ENCODE measurements around the gene BCAS3. TPM values are rescaled to one million over a fixed set of nuclear protein-coding genes. Genes with fewer than 3 reads are reported as not detected.
A peak's percentile ranks its signal among the peaks of the same experiment; 100 is the strongest.

BCAS3 gene
- total RNA-seq, 3 donors from 2014 or later = 21.6 to 33.4 (median 32.1) TPM

- no peak for TF ChIP-seq CTCF (IDR thresholded peaks at IDR 0.05)
- no peak for DNase-seq
- no peaks in the 10 kb centered on the region for H3K4me1 ChIP-seq (ENCODE audit: low read depth)
- H3K4me3 ChIP-seq = no peak overlapping the region
- no peak for ATAC-seq
- intact Hi-C loops (cut with DNase I, micrococcal nuclease) = no loop called here
- no peaks in the 10 kb centered on the region for H3K36me3 ChIP-seq (ENCODE audit: low read depth)
- no peaks in the 10 kb centered on the region for H3K9me3 ChIP-seq
Observed at GRCh38 chr17:61384354-61384691, 706.7 kb downstream of the BCAS3 start.

GRCh38 chr17:61384692-61385576, 707.3 kb downstream of the BCAS3 start:
- no peaks in the 10 kb centered on the region for H3K4me1 ChIP-seq (ENCODE audit: low read depth)
- H3K4me3 ChIP-seq = no peak overlapping the region
- H3K36me3 ChIP-seq (ENCODE audit: low read depth) = no peaks in the 10 kb centered on the region
- ATAC-seq (no peak), DNase-seq (no peak)
- H3K9me3 ChIP-seq = no peaks in the 10 kb centered on the region
- intact Hi-C loops (cut with DNase I, micrococcal nuclease) = no loop called here
- no peak for TF ChIP-seq CTCF (IDR thresholded peaks at IDR 0.05)

- no peak for TF ChIP-seq CTCF (IDR thresholded peaks at IDR 0.05)
- H3K4me3 ChIP-seq = no peak overlapping the region
- H3K9me3 ChIP-seq = no peaks in the 10 kb centered on the region
- H3K4me1 ChIP-seq (ENCODE audit: low read depth) = no peaks in the 10 kb centered on the region
- intact Hi-C loops (cut with DNase I, micrococcal nuclease) = no loop called here
- ATAC-seq = no peak
- H3K36me3 ChIP-seq (ENCODE audit: low read depth) = no peaks in the 10 kb centered on the region
- peak in 1 of 3 donors; percentile 38 for DNase-seq
Observed at GRCh38 chr17:61385577-61386236, 708.1 kb downstream of the BCAS3 start.

GRCh38 chr17:61386251-61386650, 708.6 kb downstream of the BCAS3 start:
- ATAC-seq (no peak), DNase-seq (peak in 1 of 3 donors; percentile 27)
- TF ChIP-seq CTCF (IDR thresholded peaks at IDR 0.05) = no peak
- H3K9me3 ChIP-seq = no peaks in the 10 kb centered on the region
- intact Hi-C loops (cut with DNase I, micrococcal nuclease) = no loop called here
- no peak overlapping the region for H3K4me3 ChIP-seq
- no peaks in the 10 kb centered on the region for H3K36me3 ChIP-seq (ENCODE audit: low read depth)
- no peaks in the 10 kb centered on the region for H3K4me1 ChIP-seq (ENCODE audit: low read depth)

- DNase-seq (peak in 1 of 3 donors; percentile 26), ATAC-seq (no peak)
- intact Hi-C loops (cut with DNase I, micrococcal nuclease) = no loop called here
- no peak for TF ChIP-seq CTCF (IDR thresholded peaks at IDR 0.05)
- Histone ChIP-seq H3K4me3 (no peak overlapping the region), H3K9me3 (no peaks in the 10 kb centered on the region), H3K36me3 (ENCODE audit: low read depth) (no peaks in the 10 kb centered on the region), H3K4me1 (ENCODE audit: low read depth) (no peaks in the 10 kb centered on the region)
Observed at GRCh38 chr17:61387011-61387410, 709.4 kb downstream of the BCAS3 start.

Data from mucosa of descending colon (tissue), 3 donors.